HL-60/S4 treated with retinoic acid at 250 ng/mL for 4 days and 3 days (cell line): ENCODE data around the gene GPSM3.
"Not testable (repeated sequence)": the region's sequence is repeated elsewhere in the genome, so short reads cannot be mapped to it uniquely, and the experiment has no call there.

ENCODE experiments used
- in situ Hi-C: fragments of 300-500 bp; cut with MboI; formaldehyde crosslinking; loops from 2 replicates; pipeline ENCODE4 v1.7.0; 2022; ENCODE audit warnings: low sequenced_read_pairs

GPSM3 gene

GRCh38 chr6:32188381-32189068 lies 3.9 kb downstream of the GPSM3 start:
- in situ Hi-C loops: no loop called here

- in situ Hi-C loops: not testable (repeated sequence)
Observed at GRCh38 chr6:32187725-32188380, 4.6 kb downstream of the GPSM3 start.

DNA sequence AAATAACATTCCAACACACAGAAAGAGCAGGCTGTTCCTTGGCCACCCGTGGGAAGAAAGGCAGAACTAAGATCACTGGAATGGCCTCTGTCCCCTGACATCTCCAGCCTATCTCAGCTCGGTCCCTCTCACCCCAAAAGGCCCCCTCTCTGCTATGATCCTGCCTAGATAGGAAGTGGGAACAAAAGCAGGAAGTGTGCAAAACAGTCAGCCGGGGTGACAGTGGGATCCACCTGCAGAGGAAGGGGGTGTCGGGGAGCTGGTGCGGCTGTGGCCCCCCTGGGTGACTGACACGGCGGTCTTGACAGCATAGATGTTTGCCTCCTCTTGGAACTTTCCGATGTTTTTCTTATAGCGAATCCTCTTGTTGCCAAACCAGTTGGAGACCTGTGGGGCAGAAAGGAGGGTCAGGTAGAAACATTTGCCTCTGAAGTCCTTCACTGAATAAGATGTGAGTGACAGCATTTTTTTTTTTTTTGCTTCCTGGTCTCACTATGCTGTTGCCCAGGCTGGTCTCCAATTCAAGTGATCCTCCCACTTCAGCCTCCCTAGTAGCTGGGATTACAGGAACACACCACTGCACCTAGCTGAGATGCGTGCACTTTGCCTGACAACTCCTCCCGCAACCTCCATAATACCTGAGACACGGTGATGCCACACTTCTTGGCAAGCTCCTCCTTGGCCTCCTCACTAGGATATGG lies 5.3 kb downstream of the GPSM3 start:
- in situ Hi-C loops: no loop called here

DNA sequence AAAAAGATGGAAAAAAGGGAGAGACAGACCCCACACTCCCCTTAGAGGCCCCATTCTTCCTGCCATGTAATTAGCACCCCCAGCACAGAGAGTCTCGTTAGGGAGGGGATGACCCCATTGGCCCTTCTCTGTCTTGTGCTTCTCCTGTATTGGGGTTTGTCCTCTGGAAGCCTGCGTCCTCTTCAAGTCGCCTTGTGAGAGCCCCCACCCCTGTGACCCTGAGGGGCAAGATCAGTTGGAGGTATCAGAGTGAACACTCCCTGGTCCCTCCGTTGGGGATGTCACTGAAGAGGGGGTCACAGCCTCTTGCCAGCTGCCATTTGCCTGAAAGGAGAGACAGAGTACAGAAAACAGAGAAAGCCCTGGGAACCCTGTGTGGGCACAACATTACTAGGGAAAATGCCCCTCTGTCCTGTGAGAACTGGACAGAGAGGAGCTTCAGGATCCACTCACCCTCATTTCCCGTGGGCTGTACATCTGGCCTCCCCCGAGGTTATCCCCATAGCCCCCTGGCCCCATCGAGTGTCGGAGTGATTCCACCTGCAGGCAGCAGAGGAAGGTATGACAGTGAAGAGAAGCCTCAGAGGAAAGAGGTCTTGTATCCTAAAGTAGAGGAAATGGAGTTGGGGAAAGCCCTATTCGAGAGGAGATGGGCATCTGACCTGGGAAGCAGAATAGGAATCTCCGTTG lies 6.1 kb downstream of the GPSM3 start:
- in situ Hi-C loops: not testable (repeated sequence)

DNA sequence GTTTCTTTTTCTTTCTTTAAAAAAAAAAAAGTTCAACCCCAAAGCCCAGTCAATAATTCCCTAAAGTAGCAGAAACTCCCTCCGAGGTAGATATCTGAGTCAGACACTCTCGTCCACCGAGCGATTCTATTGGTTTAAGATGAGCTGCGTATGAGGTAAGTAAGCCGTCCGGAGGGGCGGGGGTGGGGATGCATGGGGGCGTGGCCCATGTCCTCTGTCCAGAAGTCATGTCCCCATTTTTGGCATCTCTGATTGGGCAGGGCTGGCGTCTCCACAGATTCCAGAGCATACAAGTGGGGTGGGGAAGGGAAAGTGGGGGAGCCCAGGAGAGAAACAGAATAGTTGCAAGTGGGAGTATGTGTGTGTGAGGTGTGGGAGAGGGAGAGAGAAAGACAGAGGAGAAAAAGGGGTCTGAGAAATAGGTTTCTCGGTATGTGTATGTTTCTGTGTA lies 6.7 kb downstream of the GPSM3 start:
- in situ Hi-C loops: not testable (repeated sequence)

DNA sequence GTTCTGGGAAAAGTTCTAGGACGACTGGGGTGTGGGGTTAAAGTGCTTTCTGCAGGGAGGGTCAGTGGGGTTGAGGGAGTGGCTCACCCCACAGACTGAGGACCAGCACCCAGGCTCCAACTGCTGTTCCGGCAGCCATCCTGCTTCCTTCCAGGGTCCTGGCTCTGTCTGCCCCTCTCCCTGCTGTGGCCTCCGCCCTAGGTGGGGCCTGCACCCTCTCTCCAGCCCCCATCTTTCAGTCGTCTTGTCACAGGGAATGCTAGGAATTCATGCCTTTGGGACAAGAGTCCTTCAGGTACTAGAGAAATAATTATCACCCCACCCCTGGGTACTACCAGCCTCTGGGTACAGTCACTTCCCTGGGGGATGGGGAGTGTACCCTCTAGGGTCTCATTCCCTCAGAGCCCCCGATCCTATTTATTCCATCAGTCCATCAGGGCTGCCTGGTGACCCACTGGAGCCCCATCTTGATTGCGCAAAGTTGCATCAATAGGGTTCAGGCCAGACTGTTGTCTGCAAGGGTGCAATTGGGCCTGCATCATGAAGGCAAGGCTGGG lies 8.3 kb downstream of the GPSM3 start, which contains the start of gene AGER:
TSS of gene AGER (minus strand) at position 170 of the 557 bp plus-strand sequence. CDS start at position 139, 31 bp downstream.
- in situ Hi-C loops: no loop called here

DNA sequence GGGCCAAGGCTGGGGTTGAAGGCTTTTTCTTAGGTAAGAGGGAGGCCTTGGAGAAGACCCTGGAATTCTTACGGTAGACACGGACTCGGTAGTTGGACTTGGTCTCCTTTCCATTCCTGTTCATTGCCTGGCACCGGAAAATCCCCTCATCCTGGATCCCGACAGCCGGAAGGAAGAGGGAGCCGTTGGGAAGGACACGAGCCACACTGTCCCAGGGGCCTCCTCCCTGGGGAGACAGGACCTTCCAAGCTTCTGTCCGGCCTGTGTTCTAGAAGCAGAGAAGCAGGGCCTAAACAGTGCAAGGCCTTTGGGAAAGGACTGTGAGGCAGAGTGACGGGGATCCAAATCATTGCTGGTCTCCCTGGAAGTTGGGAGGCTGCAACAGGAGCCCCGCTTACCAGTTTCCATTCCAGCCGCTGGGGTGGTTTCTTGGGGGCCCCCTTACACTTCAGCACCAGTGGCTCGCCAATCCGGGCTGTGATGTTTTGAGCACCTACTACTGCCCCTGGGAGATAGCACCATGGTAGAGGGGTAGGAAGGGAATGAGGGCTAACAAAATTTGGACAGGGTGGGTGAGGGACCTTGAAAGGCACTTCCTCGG lies 8.9 kb downstream of the GPSM3 start:
- in situ Hi-C loops: no loop called here

DNA sequence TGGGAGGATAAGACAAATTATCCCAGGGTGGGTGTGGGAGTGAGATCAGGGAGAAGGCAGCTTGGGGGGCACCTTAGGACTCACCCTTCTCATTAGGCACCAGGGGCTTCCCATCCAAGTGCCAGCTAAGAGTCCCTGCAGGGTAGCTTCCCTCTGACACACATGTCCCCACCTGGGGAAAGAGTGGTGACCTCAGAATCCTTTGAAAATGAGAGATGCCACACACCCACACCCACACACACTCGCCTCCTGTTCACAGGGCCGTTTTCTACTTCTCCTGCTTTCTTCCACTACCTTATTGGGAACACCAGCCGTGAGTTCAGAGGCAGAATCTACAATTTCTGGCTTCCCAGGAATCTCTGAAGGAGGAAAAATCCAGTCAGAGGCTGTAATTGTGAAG lies 9.4 kb downstream of the GPSM3 start:
- in situ Hi-C loops: no loop called here

DNA sequence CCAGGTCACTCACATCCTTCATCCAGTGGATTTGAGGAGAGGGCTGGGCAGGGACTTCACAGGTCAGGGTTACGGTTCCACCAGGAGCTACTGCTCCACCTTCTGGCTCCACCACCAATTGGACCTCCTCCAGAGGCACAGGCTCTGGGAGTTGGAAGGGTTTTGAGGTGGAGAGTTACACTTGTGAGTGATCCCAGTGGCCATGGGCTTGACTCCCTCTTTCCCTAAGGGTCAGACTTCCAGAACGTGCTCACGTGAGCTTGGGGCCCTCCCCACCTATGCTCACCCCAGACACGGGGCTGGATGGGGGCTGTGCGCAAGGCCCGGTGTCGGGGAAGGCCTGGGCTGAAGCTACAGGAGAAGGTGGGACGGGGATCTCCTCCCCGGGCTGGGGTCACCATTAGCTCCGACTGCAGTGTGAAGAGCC lies 9.9 kb downstream of the GPSM3 start:
- in situ Hi-C loops: no loop called here

DNA sequence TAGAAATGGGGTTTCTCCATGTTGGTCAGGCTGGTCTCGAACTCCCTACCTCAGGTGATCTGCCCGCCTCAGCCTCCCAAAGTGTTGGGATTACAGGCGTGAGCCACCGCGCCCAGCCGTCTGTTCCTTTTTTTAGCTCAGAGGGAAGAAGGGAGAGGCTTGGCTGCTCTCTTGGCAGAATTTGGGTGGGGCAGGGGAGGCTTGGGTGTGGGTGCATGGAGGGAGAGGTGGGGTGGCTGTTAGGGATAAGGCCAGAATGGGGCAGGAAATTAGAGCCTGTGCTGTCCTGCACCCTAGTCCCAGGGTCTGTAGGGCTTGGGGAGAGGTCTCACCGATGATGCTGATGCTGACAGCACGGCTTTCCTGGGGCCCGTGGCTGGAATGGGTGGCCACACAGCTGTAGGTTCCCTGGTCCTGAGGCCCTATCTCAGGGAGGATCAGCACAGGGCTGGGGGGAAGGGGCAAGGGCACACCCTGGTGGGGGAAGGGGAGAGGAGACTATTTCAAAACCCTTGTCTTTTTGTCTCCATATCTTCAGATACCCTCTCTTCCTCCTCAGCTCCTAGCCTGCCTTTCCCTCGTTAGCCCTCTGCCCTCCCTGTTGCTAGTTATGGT lies 10.4 kb downstream of the GPSM3 start:
- in situ Hi-C loops: no loop called here

GRCh38 chr6:32181148-32181702 lies 11.2 kb downstream of the GPSM3 start:
- in situ Hi-C loops: no loop called here

DNA sequence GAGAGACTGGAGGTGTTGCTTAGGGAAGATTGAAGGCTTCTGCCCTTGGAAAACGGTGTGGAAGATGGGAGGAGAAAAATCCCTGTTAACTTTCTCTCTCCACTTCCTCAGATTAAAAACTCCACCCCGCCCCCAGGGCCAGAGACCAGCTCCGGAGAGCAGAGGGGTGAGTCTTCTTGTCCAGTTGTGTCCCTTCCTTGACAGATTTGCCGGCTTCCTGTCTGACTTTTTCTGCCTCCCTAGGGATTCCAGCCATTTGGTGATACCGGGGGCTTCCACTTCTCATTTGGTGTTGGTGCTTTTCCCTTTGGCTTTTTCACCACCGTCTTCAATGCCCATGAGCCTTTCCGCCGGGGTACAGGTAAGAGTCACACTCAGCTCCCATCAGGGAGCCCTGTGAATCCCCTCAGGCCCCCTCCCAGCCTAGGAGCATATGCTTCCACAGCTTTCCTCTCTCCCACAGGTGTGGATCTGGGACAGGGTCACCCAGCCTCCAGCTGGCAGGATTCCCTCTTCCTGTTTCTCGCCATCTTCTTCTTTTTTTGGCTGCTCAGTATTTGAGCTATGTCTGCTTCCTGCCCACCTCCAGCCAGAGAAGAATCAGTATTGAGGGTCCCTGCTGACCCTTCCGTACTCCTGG lies 12.6 kb downstream of the GPSM3 start:
- in situ Hi-C loops: no loop called here

GRCh38 chr6:32178547-32179440 lies 13.6 kb downstream of the GPSM3 start:
- in situ Hi-C loops: no loop called here

- in situ Hi-C loops: no loop called here
Observed at GRCh38 chr6:32177788-32178546, 14.5 kb downstream of the GPSM3 start, which contains the start of gene RNF5. TSS of gene RNF5 (plus strand) at chr6:32178405. CDS start at chr6:32178512, 107 bp downstream.

DNA sequence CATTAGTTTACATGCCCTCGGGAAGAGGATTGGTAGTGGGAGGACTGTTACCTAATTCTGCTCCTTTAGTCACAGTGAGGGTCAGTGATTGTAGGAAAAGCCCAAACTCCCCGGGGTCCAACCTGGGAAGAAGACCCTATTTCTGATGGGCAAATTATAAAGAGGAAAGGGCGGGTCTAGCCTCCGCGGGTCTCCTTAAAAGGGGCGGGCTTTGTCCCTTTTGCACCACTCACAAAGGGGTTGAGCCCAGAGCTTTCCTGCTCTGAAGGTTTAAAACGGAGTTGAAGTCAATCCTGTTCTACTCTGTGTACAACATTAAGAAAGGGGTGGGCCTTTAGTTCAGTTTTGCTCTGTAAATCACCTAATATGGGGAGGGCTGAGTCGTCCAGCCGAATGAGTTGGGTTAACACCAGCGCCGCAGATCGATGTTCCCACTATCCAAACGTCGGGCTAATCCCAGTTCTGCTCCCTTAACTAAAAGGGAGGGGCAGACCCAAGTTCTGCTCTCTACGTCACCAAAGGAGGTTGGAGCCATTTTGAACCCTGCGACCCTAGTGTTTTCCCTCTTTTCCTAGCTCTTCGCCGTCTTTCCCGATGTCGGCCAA lies 15.2 kb downstream of the GPSM3 start:
- in situ Hi-C loops: no loop called here

- in situ Hi-C loops: no loop called here
Observed at GRCh38 chr6:32176476-32177182, 15.8 kb downstream of the GPSM3 start.
